WERI-Rb-1 (cell line): ENCODE data around the gene MGAT4D.

Experiments
- DNase-seq: peaks from one replicate; pipeline ENCODE4 v3.0.0-alpha.2; 2020
- H3K27ac ChIP-seq: fragments of 250-450 bp; sonication (Bioruptor Pico); 2 replicates; pipeline ENCODE4 v1.5.1; 2020; ENCODE audit warnings: mild to moderate bottlenecking, moderate library complexity
- H3K27me3 ChIP-seq: fragments of 250-450 bp; sonication (Bioruptor Pico); 2 replicates; pipeline ENCODE4 v1.5.1; 2021; ENCODE audit warnings: mild to moderate bottlenecking, low read depth, moderate library complexity; ENCODE audit not compliant: insufficient read depth, severe bottlenecking
- H3K36me3 ChIP-seq: fragments of 250-450 bp; sonication (Bioruptor Pico); 2 replicates; pipeline ENCODE4 v1.5.1; 2020; ENCODE audit warnings: mild to moderate bottlenecking, moderate library complexity
- H3K4me3 ChIP-seq: 2 replicates; pipeline ENCODE4 v1.5.1; 2011; ENCODE audit warnings: low read depth, mild to moderate bottlenecking, control low read depth, low read length
- H3K9me3 ChIP-seq: fragments of 250-450 bp; sonication (Bioruptor Pico); 2 replicates; pipeline ENCODE4 v1.5.1; 2021; ENCODE audit warnings: mild to moderate bottlenecking, moderate library complexity; ENCODE audit not compliant: severe bottlenecking
- TF ChIP-seq, protein P1 (sequence below): IDR thresholded peaks from 2 replicates; pipeline ENCODE4 v1.5.1; 2011; ENCODE audit warnings: low read depth, mild to moderate bottlenecking, control low read depth, inconsistent platforms, low read length

MGAT4D gene

DNA sequence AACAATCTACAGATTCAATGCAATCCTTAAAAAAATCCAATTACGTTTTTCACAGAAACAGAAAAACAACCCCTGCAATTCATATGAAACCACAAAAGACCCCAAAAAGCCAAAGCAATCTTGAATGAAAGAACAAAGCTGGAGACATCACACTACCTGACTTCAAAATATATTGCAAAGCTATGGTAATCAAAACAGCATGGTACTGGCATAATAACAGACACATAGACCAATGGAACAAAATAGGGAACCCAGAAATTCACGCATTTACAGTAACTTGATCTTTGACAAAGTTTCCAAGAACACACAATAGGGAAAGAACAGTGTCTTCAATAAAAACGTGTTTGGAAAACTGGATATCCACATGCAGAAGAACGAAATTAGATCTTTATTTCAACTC is 14.6 kb downstream of the MGAT4D start:
- TF ChIP-seq, protein P1, sequence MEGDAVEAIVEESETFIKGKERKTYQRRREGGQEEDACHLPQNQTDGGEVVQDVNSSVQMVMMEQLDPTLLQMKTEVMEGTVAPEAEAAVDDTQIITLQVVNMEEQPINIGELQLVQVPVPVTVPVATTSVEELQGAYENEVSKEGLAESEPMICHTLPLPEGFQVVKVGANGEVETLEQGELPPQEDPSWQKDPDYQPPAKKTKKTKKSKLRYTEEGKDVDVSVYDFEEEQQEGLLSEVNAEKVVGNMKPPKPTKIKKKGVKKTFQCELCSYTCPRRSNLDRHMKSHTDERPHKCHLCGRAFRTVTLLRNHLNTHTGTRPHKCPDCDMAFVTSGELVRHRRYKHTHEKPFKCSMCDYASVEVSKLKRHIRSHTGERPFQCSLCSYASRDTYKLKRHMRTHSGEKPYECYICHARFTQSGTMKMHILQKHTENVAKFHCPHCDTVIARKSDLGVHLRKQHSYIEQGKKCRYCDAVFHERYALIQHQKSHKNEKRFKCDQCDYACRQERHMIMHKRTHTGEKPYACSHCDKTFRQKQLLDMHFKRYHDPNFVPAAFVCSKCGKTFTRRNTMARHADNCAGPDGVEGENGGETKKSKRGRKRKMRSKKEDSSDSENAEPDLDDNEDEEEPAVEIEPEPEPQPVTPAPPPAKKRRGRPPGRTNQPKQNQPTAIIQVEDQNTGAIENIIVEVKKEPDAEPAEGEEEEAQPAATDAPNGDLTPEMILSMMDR, result no peak
- Histone ChIP-seq H3K27me3 (no peaks in the 10 kb centered on the region), H3K9me3 (no peaks in the 10 kb centered on the region), H3K36me3 (no peaks in the 10 kb centered on the region), H3K4me3 (no peak overlapping the region), H3K27ac (no peak overlapping the region)
- DNase-seq, result no peak

DNA sequence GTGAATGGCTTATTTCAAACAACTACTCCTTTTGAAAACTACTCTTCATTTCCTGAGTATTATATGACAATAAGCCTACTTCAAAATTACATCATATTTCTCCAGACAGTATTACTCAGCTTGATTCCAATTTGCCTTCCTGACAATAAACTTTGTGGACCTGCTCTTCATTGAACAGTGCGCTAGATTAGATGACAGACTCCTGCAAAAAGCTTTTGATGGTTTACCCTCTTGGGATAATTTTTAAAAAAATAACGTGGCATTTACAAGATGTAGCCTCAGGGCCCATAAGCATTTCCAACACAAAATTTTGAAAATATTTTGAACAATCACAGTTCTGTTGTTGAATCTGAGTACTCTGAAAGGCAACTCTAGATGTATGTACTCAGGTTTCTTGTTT is 25.9 kb downstream of the MGAT4D start:
- no peaks in the 10 kb centered on the region for H3K9me3 ChIP-seq
- no peaks in the 10 kb centered on the region for H3K27me3 ChIP-seq
- no peaks in the 10 kb centered on the region for H3K36me3 ChIP-seq
- H3K4me3 ChIP-seq, result no peak overlapping the region
- no peak overlapping the region for H3K27ac ChIP-seq
- TF ChIP-seq, protein P1, result no peak
- DNase-seq, result no peak

DNA sequence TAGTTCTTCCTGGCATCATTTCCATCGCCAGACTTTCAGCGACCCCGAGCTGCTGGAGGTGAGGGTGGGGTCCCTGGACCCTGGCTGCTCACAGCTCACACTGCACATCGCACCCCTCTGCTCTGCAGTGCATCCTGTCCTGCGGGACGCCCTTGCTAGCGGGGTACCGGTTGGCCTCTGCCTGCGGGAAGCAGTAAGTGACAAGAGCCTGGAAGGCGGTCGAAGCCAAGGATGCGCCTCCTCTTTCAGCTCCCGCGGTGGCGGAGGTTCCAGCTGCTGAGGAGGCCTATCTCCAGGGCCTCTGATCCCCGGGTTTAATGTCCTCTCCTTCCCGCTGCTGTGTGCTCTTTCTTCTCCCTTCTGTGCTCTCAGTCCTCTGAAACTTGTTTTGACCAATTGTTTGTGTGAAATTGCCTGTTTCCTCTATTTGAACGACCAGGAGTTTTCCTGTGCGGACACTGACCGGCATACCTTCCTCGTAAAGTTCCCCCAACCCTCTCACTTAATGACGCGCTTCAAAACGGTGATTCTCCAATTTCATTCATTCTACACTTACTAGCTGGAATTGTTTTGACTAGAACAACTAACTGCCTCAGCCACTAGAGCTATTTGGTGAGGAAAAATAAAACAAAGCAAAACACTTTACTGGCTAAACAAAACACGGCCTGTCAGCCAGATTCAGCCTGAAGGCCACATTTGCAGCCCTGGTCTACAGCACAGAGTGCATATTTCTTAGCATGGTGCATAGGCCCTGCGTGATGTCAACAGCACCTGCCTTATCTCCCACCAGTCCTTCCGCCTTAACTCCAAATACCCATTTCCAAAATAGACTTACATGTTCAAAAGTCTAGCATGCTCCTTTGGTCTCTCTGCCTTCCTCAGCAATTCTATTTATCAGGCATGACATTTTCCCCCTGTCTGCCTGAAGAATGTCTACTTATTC is 28.0 kb downstream of the MGAT4D start:
- no peaks in the 10 kb centered on the region for H3K27me3 ChIP-seq
- H3K27ac ChIP-seq, result no peak overlapping the region
- no peaks in the 10 kb centered on the region for H3K9me3 ChIP-seq
- no peak overlapping the region for H3K4me3 ChIP-seq
- no peaks in the 10 kb centered on the region for H3K36me3 ChIP-seq
- no peak for DNase-seq
- TF ChIP-seq, protein P1, result no peak

DNA sequence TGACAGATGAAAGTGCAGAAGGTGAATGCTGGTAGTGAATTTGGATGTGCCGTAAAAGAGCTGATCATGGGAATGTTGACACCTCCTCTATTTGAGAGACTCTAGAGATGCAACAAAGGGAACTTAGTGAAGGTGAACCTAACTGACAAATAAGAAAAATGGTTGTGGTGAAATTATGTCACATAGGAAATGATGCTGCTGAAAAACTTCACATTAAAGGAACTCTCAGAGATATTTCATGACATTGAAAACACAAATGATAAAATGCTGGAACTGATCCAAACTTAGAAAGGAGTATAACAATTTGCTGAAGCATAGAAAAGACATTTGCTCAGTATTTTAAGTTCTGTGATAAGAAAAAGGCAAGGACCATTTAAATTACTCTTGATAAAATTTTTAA is 31.9 kb downstream of the MGAT4D start:
- H3K27ac ChIP-seq, result no peak overlapping the region
- no peaks in the 10 kb centered on the region for H3K9me3 ChIP-seq
- TF ChIP-seq, protein P1, result no peak
- H3K27me3 ChIP-seq, result no peaks in the 10 kb centered on the region
- H3K4me3 ChIP-seq, result no peak overlapping the region
- no peak for DNase-seq
- H3K36me3 ChIP-seq, result no peaks in the 10 kb centered on the region

DNA sequence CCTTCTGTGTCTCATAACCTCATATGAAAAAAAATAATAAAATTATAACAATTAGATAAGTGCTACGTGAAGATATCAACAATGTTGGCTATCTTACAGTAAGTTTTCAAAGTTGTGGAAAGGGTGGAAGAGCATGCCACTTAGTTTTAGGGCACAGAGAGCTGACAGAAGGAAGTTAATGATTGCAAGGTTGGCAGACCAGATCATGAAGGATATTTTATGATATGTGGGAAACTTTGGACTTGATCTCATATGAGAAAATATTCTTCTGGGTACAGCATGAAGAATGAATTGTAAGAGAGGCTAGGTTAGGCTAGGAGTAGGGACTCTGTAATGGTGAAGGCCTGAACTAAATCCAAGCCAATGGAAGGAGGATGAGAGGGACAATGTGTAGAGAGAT is 34.5 kb downstream of the MGAT4D start:
- no peaks in the 10 kb centered on the region for H3K9me3 ChIP-seq
- DNase-seq, result no peak
- no peaks in the 10 kb centered on the region for H3K27me3 ChIP-seq
- H3K4me3 ChIP-seq, result no peak overlapping the region
- no peak overlapping the region for H3K27ac ChIP-seq
- TF ChIP-seq, protein P1, result no peak
- no peaks in the 10 kb centered on the region for H3K36me3 ChIP-seq
